HepG2 (cell line): Measurements from ENCODE around the gene EFEMP2. TPM values are rescaled to one million over a fixed set of nuclear protein-coding genes. Genes with fewer than 3 reads are reported as not detected.
A peak's percentile ranks its signal among the peaks of the same experiment; 100 is the strongest.

Source experiments
- AGO2 ChIP-seq: fragments of 200-400 bp; formaldehyde crosslinking; optimal IDR thresholded peaks from 2 replicates; pipeline ENCODE3; 2017; ENCODE audit warnings: mild to moderate bottlenecking, low read depth, low read length, moderate library complexity
- ARID4A ChIP-seq: sonication (generic); formaldehyde crosslinking; IDR thresholded peaks from 2 replicates; pipeline ENCODE4 v1.5.0; 2020; ENCODE audit warnings: mild to moderate bottlenecking, missing genetic modification reagents, borderline replicate concordance
- DPF2 ChIP-seq: sonication (generic); formaldehyde crosslinking; IDR thresholded peaks from 2 replicates; pipeline ENCODE4 v1.4.0; 2020; ENCODE audit warnings: mild to moderate bottlenecking, low read depth, missing genetic modification reagents, borderline replicate concordance
- GABPB1 ChIP-seq: IDR thresholded peaks from 2 replicates; pipeline ENCODE4 v1.6.1; 2016; ENCODE audit warnings: mild to moderate bottlenecking, missing genetic modification reagents, moderate library complexity, missing compliant biosample characterization
- HES4 ChIP-seq: sonication (generic); formaldehyde crosslinking; IDR thresholded peaks from 2 replicates; pipeline ENCODE4 v1.9.0; 2021; ENCODE audit warnings: mild to moderate bottlenecking, missing genetic modification reagents, borderline replicate concordance
- KLF15 ChIP-seq: sonication (generic); formaldehyde crosslinking; IDR thresholded peaks from 2 replicates; pipeline ENCODE4 v1.8.1; 2023; ENCODE audit warnings: borderline replicate concordance, mild to moderate bottlenecking, inconsistent platforms, missing genetic modification reagents, mixed read lengths
- RARA ChIP-seq: IDR thresholded peaks from 2 replicates; pipeline ENCODE4 v1.6.1; 2016; ENCODE audit warnings: missing genetic modification reagents, missing compliant biosample characterization
- RBFOX2 ChIP-seq: fragments of 200-400 bp; formaldehyde crosslinking; IDR thresholded peaks from 2 replicates; pipeline ENCODE4 v1.6.1; 2017; ENCODE audit warnings: low read depth, mild to moderate bottlenecking, low read length
- SRF ChIP-seq: IDR thresholded peaks from 2 replicates; pipeline ENCODE4 v1.6.1; 2011; ENCODE audit warnings: mild to moderate bottlenecking, low read depth, low read length, moderate library complexity
- SUZ12 ChIP-seq: fragments of 150-350 bp; IDR thresholded peaks from 2 replicates; pipeline ENCODE4 v1.6.1; 2014; ENCODE audit warnings: low read depth, low read length
- ZBTB33 ChIP-seq: sonication (generic); formaldehyde crosslinking; IDR thresholded peaks from 2 replicates; pipeline ENCODE4 v1.4.0; 2020; ENCODE audit warnings: missing genetic modification reagents
- ZBTB38 ChIP-seq: sonication (generic); formaldehyde crosslinking; IDR thresholded peaks from 2 replicates; pipeline ENCODE4 v1.5.1; 2020; ENCODE audit warnings: mild to moderate bottlenecking, missing genetic modification reagents
- ZNF501 ChIP-seq: sonication (generic); formaldehyde crosslinking; IDR thresholded peaks from 2 replicates; pipeline ENCODE4 v1.5.1; 2020; ENCODE audit warnings: mild to moderate bottlenecking, moderate library complexity, missing genetic modification reagents
- polyA plus RNA-seq, 8 experiments: library from polyadenylated mRNA; depleted of rRNA in 3 of 8; stranded (reverse) in 7 of 8; unstranded in 1 of 8; fragments of >200 nt; fragmentation: Illumina TruSeq in 4 of 8; extraction: Trizol in 4 of 8; gene quantifications; 2 replicates each; pipeline versions ENCODE4 v1.2.1 to v1.2.3, GENCODE V29; 2011 to 2016; ENCODE audit warnings: low read depth in 4 of 8, missing spikeins in 1 of 8, mixed read lengths in 1 of 8; ENCODE audit not compliant: insufficient read depth in 1 of 8
- total RNA-seq, 5 experiments: library from RNA; depleted of rRNA; stranded (reverse); fragments of >200 nt; fragmentation: Illumina TruSeq; extraction: Trizol; gene quantifications; 2 replicates each; pipeline ENCODE4 v1.2.3, GENCODE V29; 2016; ENCODE audit warnings: low read depth in 1 of 5

The EFEMP2 gene
- total and polyA plus RNA-seq, 2 of the 13 experiments (the other 11 are each of a cell fraction or from before 2014, with no cell fraction given) = 7.4 to 29.7 TPM

- TF ChIP-seq RARA (CRISPR knock-in tag) (no peak), ARID4A (CRISPR knock-in tag) (0 out of 2 replicates have a peak, but pooled peaks have one; percentile 8), ZBTB33 (no peak), KLF15 (CRISPR knock-in tag) (no peak), SRF (no peak), ZNF501 (CRISPR knock-in tag) (peak; percentile 42), SUZ12 (no peak), DPF2 (CRISPR knock-in tag) (no peak), AGO2 (peak; percentile 77), HES4 (CRISPR knock-in tag) (no peak), ZBTB38 (peak; percentile 51), RBFOX2 (peak; percentile 72), GABPB1 (CRISPR knock-in tag) (peak; percentile 21; the same call in 1 of the 2 replicates)
Observed at GRCh38 chr11:65917434-65918210, 45.0 kb upstream of the EFEMP2 start (continued).
